ENCODE data around the gene AJAP1. TPM values are rescaled to one million over a fixed set of nuclear protein-coding genes. Genes with fewer than 3 reads are reported as not detected.
"Not testable (repeated sequence)": the region's sequence is repeated elsewhere in the genome, so short reads cannot be mapped to it uniquely, and the experiment has no call there.

AJAP1 gene
- total RNA-seq, 2 experiments from 2014 or later = 0.39 to 0.47 TPM

DNA sequence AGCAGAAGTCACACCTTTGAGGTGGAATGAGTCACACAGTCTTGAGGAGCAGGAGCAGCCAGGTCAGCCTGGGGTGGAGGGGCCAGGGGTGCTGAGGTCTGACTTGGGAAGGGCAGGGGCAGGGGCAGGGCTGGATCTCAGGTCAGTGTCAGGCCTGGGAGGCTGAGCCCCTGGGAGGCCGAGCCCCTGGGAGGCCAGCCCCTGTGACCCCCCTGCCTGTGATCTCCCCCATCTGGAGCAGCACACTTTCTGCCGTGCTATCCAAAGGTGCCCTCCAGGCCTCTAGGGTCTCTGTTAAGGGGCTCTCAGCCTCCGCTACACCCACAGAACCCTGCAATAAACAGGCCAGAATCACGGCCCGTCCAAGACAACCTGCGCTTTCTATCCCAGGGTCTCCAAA is 36.9 kb upstream of the AJAP1 start:
- DNase-seq (no peak), ATAC-seq (ENCODE audit: poor library complexity) (no peak)
- TF ChIP-seq CTCF (IDR thresholded peaks at IDR 0.05) = no peak
- ChIA-PET POLR2A (no interaction called here), CTCF (no interaction called here)
- Mint-ChIP-seq H3K27ac (no peak overlapping the region), H3K4me1 (ENCODE audit: low read depth) (no peaks in the 10 kb centered on the region), H3K27me3 (peaks cover 13% of the 10 kb centered on the region), H3K4me3 (no peak overlapping the region), H3K9me3 (no peaks in the 10 kb centered on the region), H3K36me3 (ENCODE audit: low read depth) (no peaks in the 10 kb centered on the region)
- H3K4me3 ChIP-seq (ENCODE audit: low read length) = no peak overlapping the region
- H3K36me3 ChIP-seq (ENCODE audit: insufficient read depth, low read length) = no peaks in the 10 kb centered on the region
- intact Hi-C loops (cut with DNase I, micrococcal nuclease) = no loop called here
- no peak overlapping the region for H3K27ac ChIP-seq (ENCODE audit: low read depth in 1 of 2, low read length in 2 of 2)
- peaks cover 0 to under 1% of the 10 kb centered on the region in 2 experiments for H3K9me3 ChIP-seq (ENCODE audit: control insufficient read depth in 1 of 2, insufficient read depth in 1 of 2, low read length in 2 of 2)
- H3K27me3 ChIP-seq (ENCODE audit: control insufficient read depth in 1 of 2, insufficient read depth in 2 of 2, low read length in 2 of 2) = no peaks in the 10 kb centered on the region
- no peaks in the 10 kb centered on the region for H3K4me1 ChIP-seq (ENCODE audit: insufficient read depth, low read length)

DNA sequence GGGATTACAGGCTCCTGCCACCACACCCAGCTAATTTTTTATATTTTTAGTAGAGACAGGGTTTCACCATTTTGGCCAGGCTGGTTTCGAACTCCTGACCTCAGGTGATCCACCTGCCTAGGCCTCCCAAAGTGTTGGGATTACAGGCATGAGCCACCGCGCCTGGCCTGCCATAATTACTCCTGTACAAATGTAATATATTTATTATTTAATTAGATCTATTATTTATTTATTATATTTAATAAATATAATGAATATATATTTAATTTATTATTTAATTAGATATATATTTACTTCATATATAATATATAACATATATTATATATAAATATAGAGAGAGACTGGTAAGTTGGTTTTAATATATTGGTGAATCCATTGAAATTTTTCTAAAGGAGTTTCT is 35.6 kb upstream of the AJAP1 start:
- CTCF ChIA-PET; H3K27me3 ChIP-seq (ENCODE audit: control insufficient read depth in 1 of 2, insufficient read depth in 2 of 2, low read length in 2 of 2); POLR2A ChIA-PET: not testable (repeated sequence)

GRCh38 chr1:4621646-4622045 is 32.8 kb upstream of the AJAP1 start:
- Histone ChIP-seq H3K27me3 (ENCODE audit: control insufficient read depth in 1 of 2, insufficient read depth in 2 of 2, low read length in 2 of 2) (no peaks in the 10 kb centered on the region), H3K9me3 (ENCODE audit: control insufficient read depth in 1 of 2, insufficient read depth in 1 of 2, low read length in 2 of 2) (no peaks in the 10 kb centered on the region), H3K36me3 (ENCODE audit: insufficient read depth, low read length) (no peaks in the 10 kb centered on the region), H3K4me1 (ENCODE audit: insufficient read depth, low read length) (no peaks in the 10 kb centered on the region), H3K4me3 (ENCODE audit: low read length) (no peak overlapping the region), H3K27ac (ENCODE audit: low read depth in 1 of 2, low read length in 2 of 2) (no peak overlapping the region)
- no peak for TF ChIP-seq CTCF (IDR thresholded peaks at IDR 0.05)
- intact Hi-C loops (cut with DNase I, micrococcal nuclease) = no loop called here
- POLR2A ChIA-PET = no interaction called here
- Mint-ChIP-seq H3K27ac (no peak overlapping the region), H3K36me3 (ENCODE audit: low read depth) (no peaks in the 10 kb centered on the region), H3K4me1 (ENCODE audit: low read depth) (no peaks in the 10 kb centered on the region), H3K9me3 (no peaks in the 10 kb centered on the region), H3K4me3 (no peak overlapping the region), H3K27me3 (no peaks in the 10 kb centered on the region)
- ATAC-seq (ENCODE audit: poor library complexity) (no peak), DNase-seq (no peak)
- CTCF ChIA-PET = no interaction called here

More for the DNA sequence above, 35.6 kb upstream of the AJAP1 start:
- intact Hi-C loops (cut with DNase I, micrococcal nuclease); H3K4me3 Mint-ChIP-seq; H3K27me3 Mint-ChIP-seq; H3K4me3 ChIP-seq (ENCODE audit: low read length); H3K4me1 ChIP-seq (ENCODE audit: insufficient read depth, low read length); H3K27ac ChIP-seq (ENCODE audit: low read depth in 1 of 2, low read length in 2 of 2); H3K9me3 ChIP-seq (ENCODE audit: control insufficient read depth in 1 of 2, insufficient read depth in 1 of 2, low read length in 2 of 2); H3K9me3 Mint-ChIP-seq; H3K27ac Mint-ChIP-seq; H3K4me1 Mint-ChIP-seq (ENCODE audit: low read depth); H3K36me3 Mint-ChIP-seq (ENCODE audit: low read depth); ATAC-seq (ENCODE audit: poor library complexity); H3K36me3 ChIP-seq (ENCODE audit: insufficient read depth, low read length); DNase-seq: not testable (repeated sequence)

- Histone ChIP-seq H3K4me3 (ENCODE audit: low read length) (no peak overlapping the region), H3K9me3 (ENCODE audit: control insufficient read depth in 1 of 2, insufficient read depth in 1 of 2, low read length in 2 of 2) (no peaks in the 10 kb centered on the region), H3K4me1 (ENCODE audit: insufficient read depth, low read length) (no peaks in the 10 kb centered on the region), H3K27me3 (ENCODE audit: control insufficient read depth in 1 of 2, insufficient read depth in 2 of 2, low read length in 2 of 2) (no peaks in the 10 kb centered on the region), H3K36me3 (ENCODE audit: insufficient read depth, low read length) (no peaks in the 10 kb centered on the region), H3K27ac (ENCODE audit: low read depth in 1 of 2, low read length in 2 of 2) (no peak overlapping the region)
- Mint-ChIP-seq H3K4me3 (no peak overlapping the region), H3K27ac (no peak overlapping the region), H3K4me1 (ENCODE audit: low read depth) (no peaks in the 10 kb centered on the region), H3K27me3 (no peaks in the 10 kb centered on the region), H3K9me3 (no peaks in the 10 kb centered on the region), H3K36me3 (ENCODE audit: low read depth) (no peaks in the 10 kb centered on the region)
- POLR2A ChIA-PET = no interaction called here
- DNase-seq = no peak
- CTCF ChIA-PET = no interaction called here
- intact Hi-C loops (cut with DNase I, micrococcal nuclease) = no loop called here
- TF ChIP-seq CTCF (IDR thresholded peaks at IDR 0.05) = no peak
- no peak for ATAC-seq (ENCODE audit: poor library complexity)
Measured at GRCh38 chr1:4622821-4623220, 31.6 kb upstream of the AJAP1 start.
